ENCODE measurements around the gene XRCC5. TPM values are rescaled to one million over a fixed set of nuclear protein-coding genes. Genes with fewer than 3 reads are reported as not detected.

XRCC5 gene
- total RNA-seq, 1 experiment from 2014 or later = 618 TPM

DNA sequence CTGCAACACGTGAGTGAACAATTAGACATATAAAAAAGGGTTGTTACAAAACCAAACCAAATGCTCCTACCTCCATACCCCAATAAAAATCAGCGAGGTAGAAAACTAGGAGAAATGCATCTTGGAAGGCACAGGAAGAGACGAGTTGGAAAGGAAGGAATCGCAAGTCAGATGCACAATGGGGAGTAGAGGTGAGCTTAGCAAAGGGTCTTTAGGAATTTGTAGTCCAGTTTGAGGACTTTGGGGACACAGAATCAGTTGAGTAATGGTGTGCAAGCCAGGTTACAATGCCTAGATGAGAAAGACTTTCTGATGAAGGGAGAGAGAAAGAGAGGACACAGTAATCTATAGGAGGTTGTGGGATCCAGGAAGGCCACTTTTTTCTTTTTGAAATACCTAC, 35.7 kb downstream of the XRCC5 start:
- H2AFZ ChIP-seq (ENCODE audit: low read length) = no peak overlapping the region
- H2BK120ac ChIP-seq (ENCODE audit: low read depth, low read length, poor library complexity, severe bottlenecking) = no peak overlapping the region
- H2BK20ac ChIP-seq (ENCODE audit: low read depth, low read length, poor library complexity, severe bottlenecking) = no peak overlapping the region
- no peak for DNase-seq
- no peak overlapping the region for H4K5ac ChIP-seq (ENCODE audit: insufficient read length, low read depth, low read length)
- H3K56ac ChIP-seq (ENCODE audit: insufficient read length, low read depth, low read length) = no peak overlapping the region
- Mint-ChIP-seq H3K36me3 (ENCODE audit: insufficient read depth in 1 of 3, low read depth in 3 of 3) (peaks cover 42 to 67% (median 67%) of the 10 kb centered on the region in 3 experiments; a peak in 6 of 7 replicates), H3K4me3 (no peak overlapping the region), H3K9me3 (no peaks in the 10 kb centered on the region), H3K27me3 (ENCODE audit: low read depth) (no peaks in the 10 kb centered on the region), H3K4me1 (peaks cover 18 to 24% of the 10 kb centered on the region in 2 experiments), H3K27ac (no peak overlapping the region)
- H4K8ac ChIP-seq (replicated peaks; ENCODE audit: insufficient read length, low read depth, low read length) = no peak overlapping the region
- no peak overlapping the region for H2BK12ac ChIP-seq (ENCODE audit: insufficient read length, low read depth, low read length)
- whole genome bisulfite sequencing (ENCODE audit: extremely low coverage, insufficient read length, low lambda C conversion rate) = no CpG with 5 or more reads among the region's 4 CpGs
- no peak overlapping the region for H2AK5ac ChIP-seq (ENCODE audit: insufficient read length, low read length)
- no peaks in the 10 kb centered on the region for H4K20me1 ChIP-seq (ENCODE audit: control insufficient read depth, insufficient read depth, insufficient read length)
- H3K18ac ChIP-seq (ENCODE audit: insufficient read length, low read depth, low read length) = no peak overlapping the region
- H3K27me3 ChIP-seq (ENCODE audit: insufficient read depth, low read length) = no peaks in the 10 kb centered on the region
- H3K4ac ChIP-seq (ENCODE audit: low read depth, low read length) = no peak overlapping the region
- H3K23ac ChIP-seq (ENCODE audit: insufficient read length, low read depth, low read length) = no peak overlapping the region
- TF ChIP-seq, protein P1, sequence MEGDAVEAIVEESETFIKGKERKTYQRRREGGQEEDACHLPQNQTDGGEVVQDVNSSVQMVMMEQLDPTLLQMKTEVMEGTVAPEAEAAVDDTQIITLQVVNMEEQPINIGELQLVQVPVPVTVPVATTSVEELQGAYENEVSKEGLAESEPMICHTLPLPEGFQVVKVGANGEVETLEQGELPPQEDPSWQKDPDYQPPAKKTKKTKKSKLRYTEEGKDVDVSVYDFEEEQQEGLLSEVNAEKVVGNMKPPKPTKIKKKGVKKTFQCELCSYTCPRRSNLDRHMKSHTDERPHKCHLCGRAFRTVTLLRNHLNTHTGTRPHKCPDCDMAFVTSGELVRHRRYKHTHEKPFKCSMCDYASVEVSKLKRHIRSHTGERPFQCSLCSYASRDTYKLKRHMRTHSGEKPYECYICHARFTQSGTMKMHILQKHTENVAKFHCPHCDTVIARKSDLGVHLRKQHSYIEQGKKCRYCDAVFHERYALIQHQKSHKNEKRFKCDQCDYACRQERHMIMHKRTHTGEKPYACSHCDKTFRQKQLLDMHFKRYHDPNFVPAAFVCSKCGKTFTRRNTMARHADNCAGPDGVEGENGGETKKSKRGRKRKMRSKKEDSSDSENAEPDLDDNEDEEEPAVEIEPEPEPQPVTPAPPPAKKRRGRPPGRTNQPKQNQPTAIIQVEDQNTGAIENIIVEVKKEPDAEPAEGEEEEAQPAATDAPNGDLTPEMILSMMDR (conservative IDR thresholded peaks at IDR 0.05) = no peak
- no peak overlapping the region for H2BK15ac ChIP-seq (ENCODE audit: low read depth, low read length)
- H4K91ac ChIP-seq (ENCODE audit: insufficient read length, low read depth, low read length) = no peak overlapping the region
- no peak overlapping the region for H2BK5ac ChIP-seq (ENCODE audit: insufficient read length, low read length)
- peaks cover 3% of the 10 kb centered on the region for H3K79me1 ChIP-seq (ENCODE audit: insufficient read depth, low read depth, low read length, poor library complexity, severe bottlenecking)
- H3K23me2 ChIP-seq (ENCODE audit: insufficient read length, low read depth, low read length, poor library complexity, severe bottlenecking) = no peaks in the 10 kb centered on the region
- H3K9me3 ChIP-seq (ENCODE audit: control insufficient read depth, low read depth, low read length) = no peaks in the 10 kb centered on the region
- no peak overlapping the region for H3K27ac ChIP-seq (ENCODE audit: insufficient read length, low read depth, low read length)
- H3T11ph ChIP-seq (ENCODE audit: low read length) = no peak overlapping the region
- no peaks in the 10 kb centered on the region for H3K79me2 ChIP-seq (ENCODE audit: insufficient read depth, low read length)
- H3K4me2 ChIP-seq (ENCODE audit: insufficient read depth, insufficient read length, low read length) = no peak overlapping the region
- no peak overlapping the region for H3K14ac ChIP-seq (ENCODE audit: insufficient read depth, low read length)
- H3K9ac ChIP-seq (ENCODE audit: extremely low read depth, insufficient read length, low read length) = no peak overlapping the region
- H3K4me1 ChIP-seq (ENCODE audit: insufficient read depth, low read length) = no peaks in the 10 kb centered on the region
